ENCODE measurements around the gene CTNNA2.

DNA sequence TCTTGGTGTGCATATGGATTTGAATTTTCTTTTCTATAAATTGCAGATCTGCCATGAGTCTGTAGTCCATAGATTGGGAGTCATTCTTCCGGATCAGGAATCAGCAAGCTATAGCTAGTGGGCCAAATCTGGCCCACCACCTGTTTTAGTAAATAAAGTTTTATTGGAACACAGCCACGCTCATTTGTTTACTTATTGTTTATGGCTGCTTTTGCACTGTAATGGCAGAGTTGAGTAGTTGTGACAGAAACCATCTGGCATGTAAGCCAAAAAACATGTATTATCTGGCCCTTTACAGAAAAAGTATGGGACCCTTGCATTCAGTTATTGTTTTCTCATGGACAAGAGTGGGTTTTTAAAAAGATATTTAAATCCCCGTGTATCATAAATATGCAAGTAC, 600.5 kb downstream of the CTNNA2 start:
- TF ChIP-seq, protein P1, sequence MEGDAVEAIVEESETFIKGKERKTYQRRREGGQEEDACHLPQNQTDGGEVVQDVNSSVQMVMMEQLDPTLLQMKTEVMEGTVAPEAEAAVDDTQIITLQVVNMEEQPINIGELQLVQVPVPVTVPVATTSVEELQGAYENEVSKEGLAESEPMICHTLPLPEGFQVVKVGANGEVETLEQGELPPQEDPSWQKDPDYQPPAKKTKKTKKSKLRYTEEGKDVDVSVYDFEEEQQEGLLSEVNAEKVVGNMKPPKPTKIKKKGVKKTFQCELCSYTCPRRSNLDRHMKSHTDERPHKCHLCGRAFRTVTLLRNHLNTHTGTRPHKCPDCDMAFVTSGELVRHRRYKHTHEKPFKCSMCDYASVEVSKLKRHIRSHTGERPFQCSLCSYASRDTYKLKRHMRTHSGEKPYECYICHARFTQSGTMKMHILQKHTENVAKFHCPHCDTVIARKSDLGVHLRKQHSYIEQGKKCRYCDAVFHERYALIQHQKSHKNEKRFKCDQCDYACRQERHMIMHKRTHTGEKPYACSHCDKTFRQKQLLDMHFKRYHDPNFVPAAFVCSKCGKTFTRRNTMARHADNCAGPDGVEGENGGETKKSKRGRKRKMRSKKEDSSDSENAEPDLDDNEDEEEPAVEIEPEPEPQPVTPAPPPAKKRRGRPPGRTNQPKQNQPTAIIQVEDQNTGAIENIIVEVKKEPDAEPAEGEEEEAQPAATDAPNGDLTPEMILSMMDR (IDR thresholded peaks at IDR 0.05): no peak
- TF ChIP-seq POLR2A (IDR thresholded peaks at IDR 0.05): no peak

Data from uterus (tissue), 2 donors.